KOPT-K1 (cell line): ENCODE data around the gene ALX1.
"Not testable (repeated sequence)": the region's sequence is repeated elsewhere in the genome, so short reads cannot be mapped to it uniquely, and the experiment has no call there.

Experiments used
- H3K27ac ChIP-seq: fragments of 200-600 bp; sonication (generic); 2 replicates; pipeline ENCODE4 v1.5.1; 2016; ENCODE audit warnings: antibody characterized with exemption, mild to moderate bottlenecking, low read depth, low read length; ENCODE audit not compliant: poor library complexity, severe bottlenecking
- H3K36me3 ChIP-seq: fragments of 200-600 bp; sonication (generic); 2 replicates; pipeline ENCODE4 v1.5.1; 2017; ENCODE audit warnings: antibody characterized with exemption, mild to moderate bottlenecking, low read length, moderate library complexity; ENCODE audit not compliant: insufficient read depth
- H3K9me3 ChIP-seq: fragments of 200-600 bp; sonication (generic); 2 replicates; pipeline ENCODE4 v1.5.1; 2017; ENCODE audit warnings: antibody characterized with exemption, low read length, mild to moderate bottlenecking; ENCODE audit not compliant: insufficient read depth, poor library complexity, severe bottlenecking

ALX1 gene

DNA sequence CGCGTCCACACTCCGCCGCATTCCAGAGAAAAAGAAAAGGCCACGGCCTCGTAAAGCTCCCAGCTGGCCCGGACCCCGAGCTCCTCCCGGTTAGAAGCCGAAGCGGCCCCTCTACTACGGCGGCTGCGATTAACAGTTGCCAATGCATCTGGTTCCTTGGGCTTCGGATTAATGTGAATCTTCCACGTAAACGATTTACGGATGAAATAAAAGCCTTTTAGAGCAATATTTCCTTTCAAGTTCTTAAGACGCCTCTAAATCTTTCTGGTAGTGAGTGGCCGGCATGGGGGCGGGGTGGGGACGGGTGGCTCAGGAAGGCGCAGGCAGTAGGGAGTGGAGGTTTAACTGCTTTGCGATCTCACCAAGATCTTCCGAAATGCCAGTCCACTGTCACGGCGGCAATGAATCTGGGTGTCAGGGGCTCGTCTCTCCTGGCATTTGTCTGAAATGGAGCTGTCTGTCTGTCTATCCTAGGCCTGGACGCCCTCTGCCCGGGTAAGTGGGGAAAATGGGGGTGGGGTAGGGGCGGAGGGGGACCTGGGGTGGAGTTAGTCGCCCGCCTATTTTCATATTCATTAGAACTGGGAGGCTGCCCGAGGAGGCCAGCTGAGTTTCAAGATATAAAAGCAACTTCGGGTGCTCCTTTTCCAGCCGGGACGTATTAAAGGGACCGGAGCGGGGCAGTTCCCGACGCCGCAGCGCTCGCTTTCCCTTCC is 413 bp upstream of the ALX1 start:
- H3K27ac ChIP-seq, result no peak overlapping the region
- H3K36me3 ChIP-seq, result no peaks in the 10 kb centered on the region
- no peaks in the 10 kb centered on the region for H3K9me3 ChIP-seq

DNA sequence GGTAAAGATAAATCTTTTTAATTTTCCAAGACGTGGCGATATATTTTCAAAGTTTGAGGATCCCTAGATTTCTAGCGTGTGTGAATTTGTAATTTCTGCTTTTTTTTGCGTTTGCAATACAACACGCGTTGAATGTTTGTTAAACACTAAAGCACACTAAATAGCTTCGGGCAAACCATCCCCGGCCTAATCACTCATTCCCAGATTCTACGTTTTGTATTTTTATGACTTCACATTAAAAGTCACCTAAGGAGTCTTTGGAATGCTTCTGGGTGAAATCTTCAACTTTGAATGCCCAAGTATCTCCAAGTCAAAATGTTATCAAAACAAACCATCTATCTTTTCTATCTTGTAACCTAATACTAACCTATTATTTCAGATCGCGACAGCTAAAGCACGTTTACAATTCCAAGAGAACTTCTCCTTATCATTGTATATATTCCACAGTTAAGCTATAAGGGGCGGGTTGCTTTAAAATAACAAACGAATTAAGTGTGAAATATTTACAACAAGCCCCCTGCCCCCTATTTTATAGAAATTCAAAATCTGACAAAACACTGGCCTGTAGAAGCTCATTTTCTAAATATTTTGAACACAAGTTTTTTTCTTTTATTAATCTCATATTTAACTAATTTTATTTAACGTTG is 1.1 kb downstream of the ALX1 start:
- no peak overlapping the region for H3K27ac ChIP-seq
- H3K9me3 ChIP-seq, result no peaks in the 10 kb centered on the region
- H3K36me3 ChIP-seq, result no peaks in the 10 kb centered on the region

DNA sequence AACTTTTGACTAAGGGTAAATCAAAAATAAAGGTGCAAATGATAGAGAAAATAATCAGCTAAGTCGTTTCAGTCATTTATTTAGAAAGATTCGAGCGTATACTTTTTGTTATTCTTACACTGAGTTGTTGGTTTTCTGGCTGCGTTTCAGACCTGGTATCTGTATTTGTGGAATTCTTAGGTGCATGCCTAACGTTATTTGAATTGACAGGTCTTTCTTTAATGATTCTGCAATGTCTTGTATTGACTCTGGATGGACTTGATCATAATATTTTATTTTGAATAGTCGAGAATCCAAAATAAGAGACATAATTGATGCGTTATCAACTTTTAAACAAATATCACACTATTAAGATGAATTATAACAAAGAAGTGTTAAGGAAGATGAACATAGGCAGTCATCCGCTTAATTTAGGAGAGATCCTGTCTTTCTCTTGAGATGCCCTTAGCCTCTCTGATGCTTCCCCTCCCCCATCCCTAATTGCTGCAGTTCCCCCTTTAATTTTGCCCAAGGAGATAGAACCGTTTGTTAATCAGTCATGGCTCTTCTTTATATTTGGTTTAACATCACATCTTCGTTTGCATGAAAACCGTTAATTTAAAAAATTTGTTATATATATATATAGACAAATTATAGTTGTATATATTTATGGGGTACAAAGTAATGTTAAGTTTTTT is 1.8 kb downstream of the ALX1 start:
- H3K36me3 ChIP-seq, result no peaks in the 10 kb centered on the region
- H3K27ac ChIP-seq, result no peak overlapping the region
- H3K9me3 ChIP-seq, result no peaks in the 10 kb centered on the region

DNA sequence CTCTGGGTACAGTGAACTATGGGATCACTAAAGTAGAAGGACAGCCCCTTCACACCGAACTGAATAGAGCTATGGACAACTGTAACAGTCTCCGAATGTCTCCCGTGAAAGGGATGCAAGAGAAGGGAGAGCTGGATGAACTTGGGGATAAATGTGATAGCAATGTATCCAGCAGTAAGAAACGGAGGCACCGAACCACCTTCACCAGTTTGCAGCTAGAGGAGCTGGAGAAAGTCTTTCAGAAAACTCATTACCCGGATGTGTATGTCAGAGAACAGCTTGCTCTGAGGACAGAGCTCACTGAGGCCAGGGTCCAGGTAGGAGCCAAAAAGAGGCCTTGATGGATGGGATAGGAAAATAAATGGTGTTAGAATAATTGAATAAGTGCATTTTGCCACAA is 3.5 kb downstream of the ALX1 start:
- H3K36me3 ChIP-seq, result no peaks in the 10 kb centered on the region
- H3K27ac ChIP-seq, result no peak overlapping the region
- H3K9me3 ChIP-seq, result no peaks in the 10 kb centered on the region

DNA sequence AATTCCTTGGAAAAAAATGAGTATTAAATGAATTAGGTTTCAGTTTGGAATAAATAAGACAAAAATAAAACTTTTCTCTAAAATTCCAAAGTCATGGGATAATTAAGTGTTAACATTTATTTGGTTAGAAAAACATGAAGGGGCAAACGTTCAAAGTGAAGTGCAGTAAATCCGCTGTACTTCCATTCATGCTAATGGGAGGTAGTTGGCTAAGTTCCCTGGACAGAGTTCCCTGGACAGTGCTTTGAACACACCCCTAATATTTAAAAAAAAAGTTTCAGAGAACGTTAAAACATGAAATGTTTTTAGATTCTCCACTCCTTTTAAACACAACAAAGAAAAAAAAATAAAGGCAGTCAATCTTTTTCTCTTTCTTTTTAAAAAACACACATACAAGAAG is 16.3 kb downstream of the ALX1 start:
- no peaks in the 10 kb centered on the region for H3K36me3 ChIP-seq
- H3K9me3 ChIP-seq, result no peaks in the 10 kb centered on the region
- H3K27ac ChIP-seq, result no peak overlapping the region

- no peaks in the 10 kb centered on the region for H3K36me3 ChIP-seq
- H3K9me3 ChIP-seq, result no peaks in the 10 kb centered on the region
- no peak overlapping the region for H3K27ac ChIP-seq
Measured at GRCh38 chr12:85299053-85299452, 19.0 kb downstream of the ALX1 start.

GRCh38 chr12:85301051-85301450 is 21.0 kb downstream of the ALX1 start:
- H3K36me3 ChIP-seq, result no peaks in the 10 kb centered on the region
- H3K9me3 ChIP-seq, result no peaks in the 10 kb centered on the region
- H3K27ac ChIP-seq, result no peak overlapping the region

DNA sequence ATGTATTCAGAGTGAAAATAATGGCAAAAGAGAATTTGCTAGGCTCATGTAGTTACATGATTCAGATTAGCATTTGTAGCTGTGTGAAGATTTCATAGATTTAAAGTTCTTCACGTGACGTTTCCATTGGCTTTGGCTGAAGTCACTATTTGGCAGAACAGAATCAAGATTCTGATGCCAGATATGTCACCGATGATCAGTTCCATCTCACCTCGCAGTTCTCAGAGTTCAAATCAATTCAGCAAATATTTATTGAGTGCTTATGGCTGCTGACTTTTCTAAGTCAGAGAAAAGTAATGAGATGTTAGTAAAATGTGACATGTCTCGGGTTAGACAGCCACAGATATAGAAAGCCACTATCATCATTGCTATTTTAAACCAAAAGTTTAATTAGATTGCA is 28.4 kb downstream of the ALX1 start:
- Histone ChIP-seq H3K9me3 (no peaks in the 10 kb centered on the region), H3K36me3 (no peaks in the 10 kb centered on the region)

GRCh38 chr12:85309125-85309566 is 29.1 kb downstream of the ALX1 start:
- Histone ChIP-seq H3K36me3 (no peaks in the 10 kb centered on the region), H3K9me3 (no peaks in the 10 kb centered on the region), H3K27ac (no peak overlapping the region)

More for the DNA sequence above, 28.4 kb downstream of the ALX1 start:
- no peak overlapping the region for H3K27ac ChIP-seq

DNA sequence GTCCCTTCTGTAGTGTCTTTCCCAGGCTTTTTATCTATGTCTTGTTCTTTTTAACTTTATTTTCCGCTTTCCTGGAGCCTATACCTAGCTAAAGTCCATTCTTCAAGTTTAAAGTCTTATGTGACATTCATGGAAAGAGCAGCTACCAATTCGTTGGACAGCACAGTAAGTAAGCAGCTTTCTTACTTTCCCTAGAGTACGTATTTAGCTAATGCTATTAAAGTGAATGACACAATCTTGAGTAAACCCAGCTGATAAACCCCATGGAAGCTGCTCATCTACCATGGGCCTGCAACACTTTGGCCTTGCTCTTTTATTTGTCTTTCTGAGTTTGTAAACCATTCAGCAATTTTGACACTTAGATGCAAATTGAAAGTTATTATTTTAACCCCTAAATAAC is 30.0 kb downstream of the ALX1 start:
- Histone ChIP-seq H3K9me3 (no peaks in the 10 kb centered on the region), H3K36me3 (no peaks in the 10 kb centered on the region), H3K27ac (no peak overlapping the region)

GRCh38 chr12:85310456-85311076 is 30.5 kb downstream of the ALX1 start:
- Histone ChIP-seq H3K9me3 (no peaks in the 10 kb centered on the region), H3K27ac (no peak overlapping the region), H3K36me3 (no peaks in the 10 kb centered on the region)

GRCh38 chr12:85317866-85318636 is 38.0 kb downstream of the ALX1 start:
- H3K9me3 ChIP-seq, H3K36me3 ChIP-seq, H3K27ac ChIP-seq: not testable (repeated sequence)

DNA sequence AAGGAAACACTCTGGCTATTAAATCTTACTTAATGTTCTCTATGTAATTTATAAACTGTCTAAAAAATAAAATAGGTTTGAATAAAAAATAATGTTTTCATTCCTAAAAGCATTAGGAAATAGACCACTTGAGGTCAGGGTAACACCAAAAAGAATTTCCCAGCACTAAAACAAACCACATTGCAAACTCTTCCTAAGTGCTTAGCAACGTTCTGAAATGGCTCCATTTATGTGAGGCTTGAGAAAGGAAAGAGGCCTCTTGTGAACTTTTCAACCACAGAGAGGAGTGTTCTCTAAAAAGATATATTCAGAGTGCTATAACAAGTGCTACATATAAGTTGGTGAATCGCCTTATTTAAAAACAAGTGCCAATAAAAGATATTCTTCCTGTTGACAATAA is 42.7 kb downstream of the ALX1 start:
- Histone ChIP-seq H3K27ac (no peak overlapping the region), H3K36me3 (no peaks in the 10 kb centered on the region)

GRCh38 chr12:85325442-85325841 is 45.4 kb downstream of the ALX1 start:
- Histone ChIP-seq H3K36me3 (no peaks in the 10 kb centered on the region), H3K27ac (no peak overlapping the region), H3K9me3 (no peaks in the 10 kb centered on the region)

More for the DNA sequence above, 42.7 kb downstream of the ALX1 start:
- no peaks in the 10 kb centered on the region for H3K9me3 ChIP-seq

GRCh38 chr12:85329913-85330312 is 49.9 kb downstream of the ALX1 start:
- H3K36me3 ChIP-seq, result no peaks in the 10 kb centered on the region
- no peak overlapping the region for H3K27ac ChIP-seq
- no peaks in the 10 kb centered on the region for H3K9me3 ChIP-seq
